Measurements from ENCODE around the gene CD82.

Gene CD82

GRCh38 chr11:44577231-44577830, 11.9 kb downstream of the CD82 start:
- DNase-seq, result no peak

- DNase-seq, result no peak
Observed at GRCh38 chr11:44578279-44578678, 12.8 kb downstream of the CD82 start.

- no peak for DNase-seq
Observed at GRCh38 chr11:44579302-44579761, 13.9 kb downstream of the CD82 start.

- no peak for DNase-seq
Observed at GRCh38 chr11:44580701-44581100, 15.2 kb downstream of the CD82 start.

- DNase-seq, result no peak
Observed at GRCh38 chr11:44581246-44581645, 15.8 kb downstream of the CD82 start.

- no peak for DNase-seq
Observed at GRCh38 chr11:44582641-44583352, 17.3 kb downstream of the CD82 start.

- DNase-seq, result no peak
Observed at GRCh38 chr11:44583353-44583669, 17.8 kb downstream of the CD82 start.

- no peak for DNase-seq
Observed at GRCh38 chr11:44585421-44585820, 20.0 kb downstream of the CD82 start.

GRCh38 chr11:44589301-44589700, 23.8 kb downstream of the CD82 start:
- no peak for DNase-seq

- no peak for DNase-seq
Observed at GRCh38 chr11:44590769-44591168, 25.3 kb downstream of the CD82 start.

GRCh38 chr11:44591557-44591956, 26.1 kb downstream of the CD82 start:
- no peak for DNase-seq

- DNase-seq, result no peak
Observed at GRCh38 chr11:44592125-44592940, 26.9 kb downstream of the CD82 start.

GRCh38 chr11:44593251-44593650, 27.8 kb downstream of the CD82 start:
- no peak for DNase-seq

- no peak for DNase-seq
Observed at GRCh38 chr11:44595006-44595405, 29.5 kb downstream of the CD82 start.

- no peak for DNase-seq
Observed at GRCh38 chr11:44595964-44596381, 30.5 kb downstream of the CD82 start.

GRCh38 chr11:44596525-44597276, 31.2 kb downstream of the CD82 start:
- peak; percentile 73 for DNase-seq

- DNase-seq, result no peak
Observed at GRCh38 chr11:44597358-44598012, 32.0 kb downstream of the CD82 start.

- no peak for DNase-seq
Observed at GRCh38 chr11:44598831-44599230, 33.4 kb downstream of the CD82 start.

- DNase-seq, result no peak
Observed at GRCh38 chr11:44600261-44600660, 34.8 kb downstream of the CD82 start.

- no peak for DNase-seq
Observed at GRCh38 chr11:44600839-44601383, 35.4 kb downstream of the CD82 start.

- no peak for DNase-seq
Observed at GRCh38 chr11:44601471-44602370, 36.3 kb downstream of the CD82 start.

All from activated CD8-positive, alpha-beta memory T cell treated with anti-CD3 and anti-CD28 coated beads, Interleukin-2, amount 50 U/mL, for 48 hours (primary cell).